ENCODE results near the gene PRPH.
"Not testable (repeated sequence)": the region's sequence is repeated elsewhere in the genome, so short reads cannot be mapped to it uniquely, and the experiment has no call there.

PRPH gene

DNA sequence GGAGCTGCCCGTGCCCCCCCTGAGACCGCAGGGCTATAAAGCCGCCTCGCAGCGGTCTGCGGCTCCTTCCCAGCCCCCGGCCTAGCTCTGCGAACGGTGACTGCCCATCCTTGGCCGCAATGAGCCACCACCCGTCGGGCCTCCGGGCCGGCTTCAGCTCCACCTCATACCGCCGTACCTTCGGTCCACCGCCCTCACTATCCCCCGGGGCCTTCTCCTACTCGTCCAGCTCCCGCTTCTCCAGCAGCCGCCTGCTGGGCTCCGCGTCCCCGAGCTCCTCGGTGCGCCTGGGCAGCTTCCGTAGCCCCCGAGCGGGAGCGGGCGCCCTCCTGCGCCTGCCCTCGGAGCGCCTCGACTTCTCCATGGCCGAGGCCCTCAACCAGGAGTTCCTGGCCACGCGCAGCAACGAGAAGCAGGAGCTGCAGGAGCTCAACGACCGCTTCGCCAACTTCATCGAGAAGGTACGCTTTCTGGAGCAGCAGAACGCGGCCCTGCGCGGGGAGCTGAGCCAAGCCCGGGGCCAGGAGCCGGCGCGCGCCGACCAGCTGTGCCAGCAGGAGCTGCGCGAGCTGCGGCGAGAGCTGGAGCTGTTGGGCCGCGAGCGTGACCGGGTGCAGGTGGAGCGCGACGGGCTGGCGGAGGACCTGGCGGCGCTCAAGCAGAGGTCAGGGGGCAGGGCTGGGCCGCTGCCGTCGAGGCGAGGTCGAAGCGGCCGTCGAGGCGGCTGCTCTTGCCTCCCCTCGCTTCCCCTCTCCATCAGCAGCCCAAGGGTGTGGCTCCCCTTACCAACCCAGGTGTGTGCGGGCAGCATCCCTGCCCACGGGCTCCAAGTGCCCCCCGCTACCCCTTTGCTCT, at the start of gene PRPH:
PRPH (plus strand) TSS at position 66 of the 855 bp plus-strand sequence; CDS start at position 120, 54 bp downstream.
- DNase-seq: no peak

- DNase-seq: no peak
These were observed 43.6 kb upstream of the PRPH start for GRCh38 chr12:49251357-49251756.

DNA sequence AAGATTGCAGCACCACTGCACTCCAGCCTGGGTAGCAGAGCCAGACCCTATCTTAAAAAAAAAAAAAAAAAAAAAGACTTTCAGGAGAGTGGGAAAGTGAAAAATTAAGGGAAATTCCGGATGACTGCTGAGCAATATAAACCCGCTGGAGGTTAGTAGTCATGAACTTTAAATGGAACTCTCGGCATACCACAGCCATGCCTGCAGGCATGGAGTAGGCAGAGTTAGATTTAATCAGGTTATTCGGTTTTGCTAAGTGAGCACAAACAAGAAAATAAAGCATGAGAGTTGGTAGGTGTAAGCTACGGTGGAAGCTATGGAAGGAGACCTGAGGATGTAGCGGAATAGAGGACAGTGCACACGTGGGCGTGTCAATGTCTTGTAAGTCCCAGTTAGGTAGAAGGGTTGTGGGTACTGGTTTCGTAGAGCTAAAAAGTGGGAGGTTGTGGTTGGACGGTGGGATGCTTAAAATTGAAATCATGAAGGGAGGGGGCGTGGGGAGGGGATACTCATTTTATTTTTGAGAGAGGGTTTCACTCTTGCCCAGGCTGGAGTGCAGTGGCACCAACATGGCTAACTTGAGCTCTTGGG, 41.8 kb upstream of the PRPH start:
- DNase-seq: no peak

DNA sequence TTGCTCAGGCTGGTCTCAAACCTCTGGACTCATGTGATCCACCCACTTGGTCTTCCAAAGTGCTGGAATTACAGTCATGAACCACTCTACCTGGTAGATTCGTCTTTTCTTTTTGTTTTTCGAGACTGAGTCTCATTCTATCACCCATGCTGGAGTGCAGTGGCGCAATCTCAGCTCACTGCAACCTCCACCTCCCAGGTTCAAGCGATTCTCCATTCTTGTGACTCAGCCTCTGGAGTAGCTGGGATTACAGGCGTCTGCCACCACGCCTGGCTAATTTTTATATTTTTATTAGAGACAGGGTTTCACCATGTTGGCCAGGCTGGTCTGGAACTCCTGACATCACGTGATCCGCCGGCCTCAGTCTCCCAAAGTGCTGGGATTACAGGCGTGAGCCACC, 39.5 kb upstream of the PRPH start:
- DNase-seq: not testable (repeated sequence)

GRCh38 chr12:49255857-49256637, 38.9 kb upstream of the PRPH start:
- DNase-seq: no peak

- not testable (repeated sequence) for DNase-seq
These were observed 37.3 kb upstream of the PRPH start for GRCh38 chr12:49257508-49258184.

DNA sequence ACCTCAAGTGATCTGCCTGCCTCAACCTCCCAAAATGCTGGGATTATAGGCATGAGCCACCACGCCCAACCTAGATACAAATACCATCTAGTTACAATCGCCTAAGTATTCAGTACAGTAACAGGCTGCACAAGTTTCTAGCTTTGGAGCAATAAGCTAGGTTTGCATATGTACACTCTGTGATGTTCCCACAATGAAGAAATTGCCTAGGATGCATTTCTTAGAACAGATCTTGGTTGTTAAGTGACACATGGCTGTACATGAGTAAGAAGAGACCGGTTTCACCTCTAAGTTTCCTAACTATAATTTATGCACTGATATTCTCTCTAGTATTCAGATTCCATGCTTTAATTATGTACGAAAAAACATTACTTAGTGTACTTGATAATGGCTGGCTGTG, 35.5 kb upstream of the PRPH start:
- no peak for DNase-seq

DNA sequence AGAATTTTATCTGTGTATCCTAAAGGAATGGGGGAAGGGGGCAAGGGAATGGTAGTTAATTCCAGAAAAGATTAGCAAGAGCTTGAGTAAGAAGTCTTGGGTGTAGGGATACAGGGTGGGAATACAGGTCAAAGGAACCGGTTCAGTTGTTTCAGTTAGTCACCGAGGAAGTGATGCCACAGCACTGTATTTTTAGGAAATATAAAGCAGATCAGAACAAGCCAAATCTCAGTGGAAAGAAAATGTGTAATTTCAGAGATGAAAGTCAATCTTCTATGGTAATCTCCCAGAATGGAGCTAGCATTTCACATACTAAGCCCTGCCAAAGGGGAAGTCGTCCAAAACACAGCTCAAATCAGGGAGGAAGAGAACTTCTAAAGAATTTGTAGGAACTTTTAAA, 34.8 kb upstream of the PRPH start:
- DNase-seq: no peak

DNA sequence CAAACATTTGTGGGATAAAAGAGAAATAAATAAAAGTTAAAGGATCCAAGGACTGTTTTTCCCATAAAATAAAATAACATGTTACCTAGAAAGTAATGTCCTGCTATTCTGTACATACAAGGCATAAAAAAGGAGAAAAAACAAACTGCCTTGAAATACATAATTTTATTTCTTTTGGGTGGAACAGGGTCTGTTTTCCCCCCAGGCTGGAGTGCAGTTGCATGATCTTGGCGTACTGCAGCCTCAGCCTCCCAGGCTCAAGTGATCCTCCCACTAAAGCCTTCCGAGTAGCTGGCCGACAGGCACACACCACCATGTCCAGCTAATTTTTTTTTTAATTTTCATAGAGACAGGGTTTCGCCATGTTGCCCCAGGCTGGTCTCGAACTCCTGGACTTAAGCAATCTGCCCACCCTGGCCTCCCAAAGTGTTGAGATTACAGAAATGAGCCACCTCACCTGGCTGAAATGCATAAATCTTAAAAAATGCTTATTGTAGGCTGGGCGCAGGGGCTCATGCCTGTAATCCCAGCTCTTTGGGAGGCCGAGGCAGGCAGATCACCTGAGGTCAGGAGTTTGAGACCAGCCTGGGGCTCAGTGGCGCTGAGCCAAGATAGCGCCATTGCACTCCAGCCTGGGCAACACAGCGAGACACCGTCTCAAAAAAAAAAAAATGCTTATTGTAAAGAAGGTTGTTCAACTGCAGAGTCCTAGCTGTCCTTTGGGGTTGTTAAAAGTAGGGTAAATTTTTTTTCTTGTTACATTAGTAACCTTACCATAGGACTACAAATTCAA, 34.2 kb upstream of the PRPH start:
- no peak for DNase-seq

- DNase-seq: no peak
These were observed 33.2 kb upstream of the PRPH start for GRCh38 chr12:49261721-49262120.

- DNase-seq: no peak
These were observed 31.6 kb upstream of the PRPH start for GRCh38 chr12:49263400-49263763.

GRCh38 chr12:49264466-49264872, 30.5 kb upstream of the PRPH start:
- no peak for DNase-seq

- DNase-seq: peak; percentile 12
These were observed 29.8 kb upstream of the PRPH start, which contains the start of gene TUBA1C for GRCh38 chr12:49264873-49265792. Gene TUBA1C (plus strand): TSS chr12:49265082. CDS start chr12:49265182, 100 bp downstream.

GRCh38 chr12:49269191-49269590, 25.8 kb upstream of the PRPH start:
- DNase-seq: not testable (repeated sequence)

DNA sequence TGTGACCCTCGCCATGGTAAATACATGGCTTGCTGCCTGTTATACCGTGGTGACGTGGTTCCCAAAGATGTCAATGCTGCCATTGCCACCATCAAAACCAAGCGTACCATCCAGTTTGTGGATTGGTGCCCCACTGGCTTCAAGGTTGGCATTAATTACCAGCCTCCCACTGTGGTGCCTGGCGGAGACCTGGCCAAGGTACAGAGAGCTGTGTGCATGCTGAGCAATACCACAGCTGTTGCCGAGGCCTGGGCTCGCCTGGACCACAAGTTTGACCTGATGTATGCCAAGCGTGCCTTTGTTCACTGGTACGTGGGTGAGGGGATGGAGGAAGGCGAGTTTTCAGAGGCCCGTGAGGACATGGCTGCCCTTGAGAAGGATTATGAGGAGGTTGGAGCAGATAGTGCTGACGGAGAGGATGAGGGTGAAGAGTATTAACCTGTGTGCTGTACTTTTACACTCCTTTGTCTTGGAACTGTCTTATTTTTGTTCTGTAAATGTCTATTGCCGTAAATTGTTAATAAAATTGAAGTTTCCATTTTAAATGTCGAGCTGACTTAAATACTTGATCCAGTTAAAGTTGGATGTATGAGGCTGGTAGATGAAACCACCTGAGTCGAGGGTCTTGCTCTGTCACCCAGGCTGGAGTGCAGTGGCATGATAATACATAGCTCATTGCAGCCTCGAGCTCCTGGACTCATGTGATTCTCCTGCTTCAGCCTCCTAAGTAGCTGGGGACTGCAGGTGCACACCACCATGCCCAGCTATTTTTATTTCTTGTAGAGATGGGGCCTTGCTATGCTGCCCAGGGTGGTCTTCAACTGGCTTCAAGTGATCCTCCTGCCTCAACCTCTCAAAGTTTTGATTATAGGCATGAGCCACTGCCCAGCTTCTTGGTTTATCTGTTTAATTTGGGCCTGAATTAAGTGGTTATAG, 21.9 kb upstream of the PRPH start:
- DNase-seq: no peak

GRCh38 chr12:49273726-49274395, 21.1 kb upstream of the PRPH start:
- DNase-seq: no peak

DNA sequence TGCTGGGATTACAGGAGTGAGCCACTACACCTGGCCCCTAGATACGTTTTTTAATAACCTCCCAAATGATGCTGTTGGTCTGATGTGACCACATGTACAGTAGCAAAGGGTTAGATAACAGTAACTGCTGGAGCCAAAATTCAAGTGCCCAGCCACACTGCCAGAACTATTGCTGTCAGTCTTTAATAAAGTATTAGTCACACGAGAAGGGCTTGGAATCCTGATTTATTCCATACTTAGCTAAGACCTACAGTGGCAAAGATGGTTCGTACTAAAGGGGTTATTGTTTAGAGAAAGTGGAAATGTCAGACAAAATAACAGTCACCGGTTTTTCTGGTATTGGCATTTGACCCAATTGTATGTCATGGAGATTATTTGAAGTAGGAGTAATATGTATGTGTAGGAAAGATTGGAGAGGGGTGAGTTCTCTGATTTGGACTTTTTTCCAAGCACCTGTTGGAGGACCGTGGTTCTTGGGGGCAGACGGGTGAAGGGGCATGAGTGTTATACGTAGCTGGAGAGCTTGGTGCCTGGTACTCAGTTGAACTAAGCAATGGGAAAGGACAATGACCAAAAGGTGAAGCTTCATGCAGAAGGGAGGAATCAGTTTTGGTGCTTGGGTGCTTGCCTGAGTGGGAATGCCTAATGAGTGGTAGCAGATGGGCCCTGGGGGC, 20.4 kb upstream of the PRPH start:
- no peak for DNase-seq
